PC-3 (cell line): Measurements from ENCODE around the gene KRTAP10-5. TPM values are rescaled to one million over a fixed set of nuclear protein-coding genes. Genes with fewer than 3 reads are reported as not detected.

Experiments
- ATAC-seq: fragments of 200-7000 bp; cut with Tn5 transposase; 2 replicates; pipeline ENCODE4 v1.9.1; 2020; ENCODE audit warnings: mild to moderate bottlenecking, moderate library complexity
- BruUV-seq: library from RNA; stranded (reverse); fragments of 400-500 nt; replicated peaks from 2 replicates; lab custom pipeline; 2021; lab: Mats Ljungman, UMichigan
- CTCF ChIA-PET: fragments of 300-600 bp; sonication (Branson Sonifier 250); formaldehyde crosslinking; loops from one replicate; lab custom pipeline; 2022; ENCODE audit warnings: antibody characterized with exemption; lab: Charles Lee
- POLR2A ChIA-PET: fragments of 300-600 bp; sonication (Branson Sonifier 250); formaldehyde crosslinking; loops from one replicate; lab custom pipeline; 2022; ENCODE audit warnings: antibody characterized with exemption; ENCODE audit not compliant: unreplicated experiment; lab: Charles Lee
- DNase-seq: peaks from one replicate; pipeline ENCODE4 v3.0.0-alpha.2; 2015
- H2AFZ ChIP-seq: fragments of 300-600 bp; sonication (generic); 2 replicates; pipeline ENCODE4 v1.6.0; 2016; ENCODE audit warnings: antibody characterized with exemption, low read length
- H3F3A ChIP-seq: fragments of 300-600 bp; sonication (generic); one replicate; pipeline ENCODE4 v1.6.0; 2017; ENCODE audit warnings: antibody characterized with exemption, low read length, control low read depth, mild to moderate bottlenecking; ENCODE audit not compliant: unreplicated experiment
- H3K27ac ChIP-seq: fragments of 300-600 bp; sonication (generic); 2 replicates; pipeline ENCODE4 v1.5.1; 2016; ENCODE audit warnings: mild to moderate bottlenecking, low read length
- H3K27me3 ChIP-seq: fragments of 300-600 bp; sonication (generic); 2 replicates; pipeline ENCODE4 v1.6.1; 2016; ENCODE audit warnings: low read length, mixed read lengths
- H3K36me3 ChIP-seq: fragments of 300-600 bp; sonication (generic); 2 replicates; pipeline ENCODE4 v1.6.1; 2016; ENCODE audit warnings: low read depth, mixed run types, low read length, mixed read lengths
- H3K4me1 ChIP-seq: fragments of 300-600 bp; sonication (generic); 2 replicates; pipeline ENCODE4 v1.5.1; 2016; ENCODE audit warnings: low read length; ENCODE audit not compliant: insufficient read depth
- H3K4me2 ChIP-seq: fragments of 300-600 bp; sonication (generic); 2 replicates; pipeline ENCODE4 v1.6.0; 2016; ENCODE audit warnings: low read length
- H3K4me3 ChIP-seq: fragments of 300-600 bp; sonication (generic); 2 replicates; pipeline ENCODE4 v1.5.1; 2016; ENCODE audit warnings: mild to moderate bottlenecking, low read length, mixed read lengths
- H3K79me2 ChIP-seq: fragments of 300-600 bp; sonication (generic); 2 replicates; pipeline ENCODE4 v1.6.1; 2017; ENCODE audit warnings: low read length, mixed read lengths
- H3K9ac ChIP-seq: fragments of 300-600 bp; sonication (generic); 2 replicates; pipeline ENCODE4 v1.6.0; 2016; ENCODE audit warnings: mild to moderate bottlenecking, low read length
- H3K9me2 ChIP-seq: fragments of 300-600 bp; sonication (generic); replicated peaks from 2 replicates; pipeline ENCODE4 v1.6.1; 2016; ENCODE audit warnings: mixed run types, low read length, mixed read lengths
- H3K9me3 ChIP-seq: fragments of 300-600 bp; sonication (generic); 2 replicates; pipeline ENCODE4 v1.6.1; 2016; ENCODE audit warnings: low read length, mixed read lengths
- H4K20me1 ChIP-seq: fragments of 300-600 bp; sonication (generic); 2 replicates; pipeline ENCODE4 v1.6.1; 2016; ENCODE audit warnings: low read length, mixed read lengths
- CTCF ChIP-seq: fragments of 300-600 bp; sonication (generic); conservative IDR thresholded peaks from 2 replicates; pipeline ENCODE4 v1.5.1; 2017; ENCODE audit warnings: antibody characterized with exemption, low read depth, mild to moderate bottlenecking, low read length
- EZH2 ChIP-seq: fragments of 300-600 bp; sonication (generic); IDR thresholded peaks from one replicate; pipeline ENCODE4 v1.6.1; 2017; ENCODE audit warnings: antibody characterized with exemption, mild to moderate bottlenecking, low read length; ENCODE audit not compliant: unreplicated experiment
- EZH2phosphoT487 ChIP-seq: fragments of 300-600 bp; sonication (generic); IDR thresholded peaks from 2 replicates; pipeline ENCODE4 v1.6.1; 2018; ENCODE audit warnings: mild to moderate bottlenecking, antibody characterized with exemption, low read length, borderline replicate concordance
- intact Hi-C: fragments of 100-400 bp; cut with micrococcal nuclease; formaldehyde crosslinking; loops from 2 replicates; pipeline ENCODE4 v1.9.0; 2023
- total RNA-seq: library from RNA; depleted of rRNA; stranded (reverse); fragments of >200 nt; gene quantifications from 2 replicates; pipeline ENCODE4 v1.2.3, GENCODE V29; 2014

KRTAP10-5 gene
- total RNA-seq, 1 experiment from 2014 or later, result not detected

- Histone ChIP-seq H3K4me3 (no peak overlapping the region), H3K36me3 (no peaks in the 10 kb centered on the region), H3F3A (no peaks in the 10 kb centered on the region), H3K79me2 (no peaks in the 10 kb centered on the region), H2AFZ (no peak overlapping the region), H3K9ac (no peak overlapping the region), H3K4me1 (peaks cover 6% of the 10 kb centered on the region), H3K9me2 (no peaks in the 10 kb centered on the region), H3K4me2 (no peak overlapping the region), H3K27me3 (no peaks in the 10 kb centered on the region), H3K27ac (no peak overlapping the region), H3K9me3 (peaks cover 5% of the 10 kb centered on the region; the same call in 1 of the 2 replicates), H4K20me1 (no peaks in the 10 kb centered on the region)
- DNase-seq (no peak), ATAC-seq (no peak)
- intact Hi-C loops, result no loop called here
- BruUV-seq, result no TSS peak
- CTCF ChIA-PET, result no interaction called here
- POLR2A ChIA-PET, result no interaction called here
- no peak for TF ChIP-seq EZH2phosphoT487
- no peak for TF ChIP-seq CTCF
- no peak for TF ChIP-seq EZH2
These were observed 10.4 kb downstream of the KRTAP10-5 start for GRCh38 chr21:44569861-44570517.

- Histone ChIP-seq H3K9me3 (peaks cover 5% of the 10 kb centered on the region; the same call in 1 of the 2 replicates), H3F3A (no peaks in the 10 kb centered on the region), H3K79me2 (no peaks in the 10 kb centered on the region), H4K20me1 (no peaks in the 10 kb centered on the region), H3K36me3 (no peaks in the 10 kb centered on the region), H3K4me1 (peaks cover 6% of the 10 kb centered on the region), H2AFZ (no peak overlapping the region), H3K9ac (no peak overlapping the region), H3K9me2 (no peaks in the 10 kb centered on the region), H3K4me3 (no peak overlapping the region), H3K27ac (no peak overlapping the region), H3K27me3 (no peaks in the 10 kb centered on the region), H3K4me2 (no peak overlapping the region)
- TF ChIP-seq EZH2 (no peak), CTCF (no peak), EZH2phosphoT487 (no peak)
- no TSS peak for BruUV-seq
- ATAC-seq (no peak), DNase-seq (no peak)
- ChIA-PET POLR2A (no interaction called here), CTCF (no interaction called here)
- intact Hi-C loops, result no loop called here
These were observed 11.5 kb downstream of the KRTAP10-5 start for GRCh38 chr21:44568667-44569556.
